Hematopoietic multipotent progenitor cell treated with erythropoietin and hydrocortisone succinate and interleukin-3 and kit ligand, for 8 days (in vitro differentiated cells): Measurements from ENCODE around the gene MORC2.

Source experiments
- DNase-seq: peaks from one replicate; pipeline ENCODE4 v3.0.0-alpha.2; 2015

Gene MORC2

DNA sequence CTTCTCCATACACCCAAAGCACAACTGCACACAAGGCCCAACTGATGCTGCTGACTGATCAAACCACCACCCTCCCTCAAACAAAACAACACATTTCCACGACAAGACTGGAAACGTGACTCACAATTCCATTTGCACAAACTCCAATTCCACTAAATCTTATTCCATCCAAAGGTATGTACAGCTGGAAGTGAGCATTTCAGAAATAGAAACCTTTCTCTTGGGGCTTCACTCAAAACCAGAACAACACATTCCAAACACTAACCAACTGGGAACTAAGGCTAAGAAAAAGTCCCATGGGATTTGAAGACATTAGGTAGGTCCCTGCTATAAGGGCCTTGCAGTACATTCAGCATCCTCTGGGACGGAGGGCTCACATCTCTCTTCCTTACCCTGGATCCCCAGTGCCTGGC, 19.6 kb downstream of the MORC2 start:
- DNase-seq = no peak

DNA sequence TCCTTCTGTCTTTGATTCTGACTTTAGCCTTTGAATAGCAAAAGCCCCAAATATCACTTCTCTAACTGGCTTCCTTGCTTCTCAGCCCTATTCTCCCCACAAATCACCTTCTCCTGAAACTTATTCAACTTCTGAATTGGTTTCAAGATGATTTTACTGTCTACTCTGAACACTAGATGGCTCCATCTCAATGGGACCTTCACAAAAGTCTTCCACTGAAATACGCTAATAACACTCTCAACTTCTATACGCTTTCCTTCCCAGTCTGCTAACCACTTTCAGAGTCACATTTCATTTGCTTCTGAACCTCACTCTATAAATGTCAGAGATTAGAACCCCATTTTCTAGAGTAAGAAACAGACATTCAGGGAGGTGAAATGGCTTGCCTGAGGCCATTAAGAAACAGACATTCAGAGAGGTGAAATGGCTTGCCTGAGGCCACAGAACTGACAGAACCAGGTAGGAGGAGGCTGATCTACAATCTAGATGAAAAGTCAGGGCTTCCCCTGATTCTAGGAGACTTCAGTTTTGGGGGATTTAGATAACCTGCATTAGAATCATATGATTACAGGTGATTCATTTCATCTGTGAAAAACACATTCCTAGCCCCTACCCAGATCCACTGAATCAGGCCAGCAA, 20.6 kb downstream of the MORC2 start:
- peak; percentile 52 for DNase-seq

DNA sequence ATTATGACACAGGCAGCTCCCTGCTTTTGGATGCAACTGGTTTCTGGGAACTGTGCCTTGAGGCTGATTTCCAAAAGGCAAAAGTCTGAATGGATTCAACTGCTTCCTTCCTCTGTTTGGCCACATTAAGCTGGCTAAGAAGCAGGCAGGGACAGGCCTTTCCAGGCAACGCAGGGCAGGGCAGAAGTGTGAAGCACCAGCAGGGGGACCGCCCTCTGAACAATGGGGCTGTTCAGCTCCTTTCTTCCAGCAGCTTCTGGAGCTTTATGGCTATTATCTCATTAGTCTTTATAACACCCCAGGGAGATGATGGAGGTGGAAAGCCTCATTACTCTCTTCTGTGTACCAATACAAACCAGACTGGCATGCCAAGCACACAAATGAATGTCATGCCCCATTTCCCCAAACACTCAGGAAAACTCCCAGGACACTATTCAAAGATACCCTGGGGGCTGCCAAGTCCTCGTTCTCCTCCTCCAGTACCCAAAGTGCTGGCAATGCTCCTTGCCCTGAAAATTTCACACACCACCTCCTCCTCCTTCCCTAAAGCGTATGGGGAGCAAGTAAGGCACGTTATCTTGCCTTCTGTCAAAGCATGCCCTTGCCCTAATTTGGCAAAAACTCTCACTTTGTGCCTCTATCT, 21.3 kb downstream of the MORC2 start:
- DNase-seq = no peak

DNA sequence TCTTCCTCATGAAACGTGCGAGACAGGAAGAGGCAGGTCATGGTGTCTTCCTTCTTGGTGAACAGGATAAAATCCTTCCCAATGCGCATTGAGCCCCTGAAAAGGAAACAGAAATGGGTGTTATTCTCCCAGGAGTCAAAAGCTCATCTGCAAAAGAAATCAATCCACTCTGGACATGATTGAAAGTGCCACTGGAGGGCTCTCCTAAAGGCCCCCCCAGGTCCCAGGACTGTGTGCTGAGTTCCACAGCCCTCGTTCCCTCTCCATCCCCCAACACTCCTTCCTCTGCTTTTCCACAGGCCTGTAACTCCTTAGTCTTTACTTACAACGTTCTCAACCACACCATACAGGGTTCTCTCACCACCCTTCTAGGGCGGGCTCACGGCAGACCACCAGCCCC, 22.2 kb downstream of the MORC2 start:
- DNase-seq = no peak

DNA sequence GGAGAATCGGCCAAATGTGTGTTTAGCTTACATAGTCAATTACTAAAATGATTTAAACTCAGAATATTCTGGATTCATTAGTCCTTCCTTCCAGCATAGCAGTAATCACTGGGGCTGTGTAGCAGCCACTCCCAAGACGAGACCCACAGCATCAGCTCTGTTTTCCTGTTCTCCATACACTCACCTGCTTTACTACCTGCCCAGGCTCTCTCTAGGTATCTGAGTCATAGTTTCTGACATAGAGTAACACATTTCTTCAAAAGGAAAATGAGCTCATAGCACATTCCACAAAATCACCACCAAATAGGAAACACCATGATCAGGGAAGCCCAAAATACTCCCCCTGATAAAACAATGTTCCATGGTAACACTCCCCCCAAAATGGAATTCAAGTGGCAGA, 22.9 kb downstream of the MORC2 start:
- DNase-seq = no peak

DNA sequence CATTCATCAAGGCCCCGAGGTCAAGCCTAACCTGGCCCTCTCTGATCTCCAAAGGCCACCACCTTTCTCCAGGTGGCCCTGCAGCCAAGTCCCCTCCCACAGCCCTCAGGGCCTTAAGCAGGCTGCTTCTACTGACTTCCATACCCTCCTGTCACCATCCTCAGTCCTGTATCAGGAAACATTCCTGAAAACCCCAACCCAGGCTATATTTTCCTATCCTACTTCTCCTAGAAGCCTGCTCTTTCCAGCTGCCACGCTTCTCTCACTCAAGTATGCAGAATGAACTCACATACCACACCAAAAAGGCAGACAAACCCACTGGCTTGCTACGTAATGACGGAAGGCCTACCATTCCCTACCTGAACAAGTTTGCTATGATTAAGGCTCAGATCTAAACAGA, 23.6 kb downstream of the MORC2 start:
- DNase-seq = no peak

DNA sequence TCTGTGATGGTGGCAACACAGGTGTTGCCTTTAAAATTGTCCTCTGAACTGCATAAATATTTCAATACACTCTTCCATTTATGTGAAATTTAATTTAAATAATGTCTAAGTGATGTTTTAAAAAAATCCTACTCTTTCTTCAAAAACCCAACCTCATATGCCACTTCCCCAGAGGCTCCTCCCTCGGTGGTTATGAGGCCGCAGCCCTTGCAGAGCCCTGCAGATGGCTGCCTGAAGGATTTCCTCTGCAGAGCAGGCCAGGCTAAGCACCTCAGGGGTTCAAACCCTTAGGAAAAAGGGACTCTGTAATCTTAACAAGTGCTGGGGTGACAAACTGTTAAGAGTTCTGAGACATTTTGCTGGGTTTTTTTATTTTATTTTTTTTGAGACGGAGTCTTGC, 25.2 kb downstream of the MORC2 start:
- DNase-seq = no peak

DNA sequence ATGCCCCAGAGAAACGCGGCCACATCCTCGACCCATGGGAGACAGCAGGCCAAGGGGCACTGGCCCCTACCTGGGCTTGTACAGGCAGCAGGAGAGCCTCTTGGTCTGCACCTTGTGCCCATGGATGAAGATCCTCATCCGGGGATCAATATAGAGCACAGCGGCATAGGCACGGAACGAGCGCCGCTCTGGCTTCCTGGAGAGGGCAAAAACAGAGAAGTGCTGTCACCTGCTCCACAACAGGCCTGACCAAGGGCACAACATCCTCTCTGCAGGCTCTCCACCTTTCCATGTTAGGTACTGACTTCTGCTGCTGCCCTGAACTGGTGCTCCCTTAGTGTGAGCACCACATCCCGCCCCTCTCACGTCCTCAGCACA, 27.2 kb downstream of the MORC2 start:
- DNase-seq = no peak

DNA sequence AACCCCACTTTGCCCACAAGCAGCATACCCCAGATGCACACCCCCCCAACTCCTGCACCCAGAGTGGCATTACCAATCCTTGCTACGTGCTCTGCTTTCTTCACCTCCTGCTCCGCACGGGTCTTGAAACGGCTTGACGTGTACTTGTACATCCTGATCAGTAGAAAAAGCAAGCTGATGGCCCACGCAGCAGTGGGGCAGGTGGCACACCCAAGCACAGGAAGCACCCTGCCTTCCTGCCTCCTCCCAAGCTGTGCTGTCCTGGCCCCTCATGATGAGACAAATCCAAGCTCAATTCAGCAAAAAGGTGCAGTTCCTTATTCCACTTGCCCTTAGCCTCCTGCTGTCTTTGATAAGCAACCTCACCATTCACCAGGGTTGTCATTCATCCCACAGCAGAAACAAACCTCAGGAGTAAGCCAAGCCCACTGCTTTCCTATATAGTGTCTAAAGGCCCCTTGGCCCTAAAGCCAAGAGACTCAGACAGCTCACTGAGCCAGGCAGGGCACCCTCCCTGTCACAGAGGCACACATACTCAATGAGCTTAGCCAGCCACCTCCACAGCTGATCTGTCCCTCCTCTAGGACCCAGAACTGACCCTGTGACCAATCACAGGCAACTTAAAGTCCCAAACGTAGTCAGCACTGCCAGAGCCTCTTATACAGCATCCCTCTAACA, 27.8 kb downstream of the MORC2 start:
- no peak for DNase-seq

DNA sequence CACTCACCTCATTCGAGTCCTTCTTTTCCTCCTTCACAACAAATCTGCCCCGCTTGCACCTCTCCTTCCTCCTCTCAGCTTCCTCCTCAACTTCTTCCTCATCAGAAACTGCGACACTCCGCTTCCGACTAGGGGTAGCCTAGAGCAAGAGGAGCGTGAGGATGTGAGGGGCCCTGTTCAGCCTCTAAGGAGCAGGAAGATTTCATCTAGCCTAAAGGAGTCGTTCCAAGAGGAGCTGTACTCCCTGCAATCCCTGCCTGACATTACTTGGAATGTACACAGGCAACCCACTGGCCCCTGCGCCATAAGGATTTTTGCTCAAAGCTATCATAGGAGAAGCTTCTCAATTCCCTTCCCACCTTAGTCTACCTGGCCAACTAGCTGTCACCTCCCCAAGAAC, 34.5 kb downstream of the MORC2 start:
- DNase-seq = no peak

DNA sequence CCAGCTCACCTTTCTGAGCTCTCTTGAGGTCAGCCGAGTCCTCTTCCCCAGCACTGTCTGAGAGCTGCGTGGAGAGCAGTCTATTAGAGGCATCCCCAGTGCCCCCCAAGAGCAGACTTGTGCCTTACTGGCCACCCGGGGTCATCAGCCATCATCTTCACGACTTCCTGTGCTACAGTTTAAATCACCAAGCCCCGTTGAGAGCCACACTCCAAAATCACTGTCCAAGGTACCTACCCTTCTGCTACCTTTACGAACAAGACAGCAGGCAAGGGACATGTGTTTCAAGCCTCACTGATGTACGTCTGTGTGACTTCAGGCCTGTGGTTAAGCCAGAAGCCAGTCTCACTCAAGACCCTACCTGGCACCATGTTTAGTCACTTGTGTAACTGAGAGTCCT, 35.1 kb downstream of the MORC2 start:
- DNase-seq = no peak

DNA sequence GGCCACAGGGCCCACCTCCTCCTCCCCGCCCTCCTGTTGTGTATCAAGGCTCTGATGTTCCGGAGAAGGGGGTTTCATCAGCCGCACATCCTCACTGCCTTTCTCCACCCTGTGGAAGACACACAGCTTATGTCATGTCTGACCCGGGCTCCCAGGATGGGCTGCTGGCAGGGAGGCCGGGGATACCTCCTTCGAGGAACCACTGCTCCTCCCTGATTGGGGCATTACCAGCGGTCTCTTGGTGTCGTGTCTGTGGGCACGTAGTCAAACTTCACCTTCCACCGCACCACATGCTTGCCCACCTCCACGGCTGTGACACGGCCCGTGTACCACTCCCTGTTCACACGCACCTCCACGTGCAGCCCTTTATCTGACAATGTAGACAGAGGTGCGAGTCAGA, 35.9 kb downstream of the MORC2 start:
- DNase-seq = no peak

DNA sequence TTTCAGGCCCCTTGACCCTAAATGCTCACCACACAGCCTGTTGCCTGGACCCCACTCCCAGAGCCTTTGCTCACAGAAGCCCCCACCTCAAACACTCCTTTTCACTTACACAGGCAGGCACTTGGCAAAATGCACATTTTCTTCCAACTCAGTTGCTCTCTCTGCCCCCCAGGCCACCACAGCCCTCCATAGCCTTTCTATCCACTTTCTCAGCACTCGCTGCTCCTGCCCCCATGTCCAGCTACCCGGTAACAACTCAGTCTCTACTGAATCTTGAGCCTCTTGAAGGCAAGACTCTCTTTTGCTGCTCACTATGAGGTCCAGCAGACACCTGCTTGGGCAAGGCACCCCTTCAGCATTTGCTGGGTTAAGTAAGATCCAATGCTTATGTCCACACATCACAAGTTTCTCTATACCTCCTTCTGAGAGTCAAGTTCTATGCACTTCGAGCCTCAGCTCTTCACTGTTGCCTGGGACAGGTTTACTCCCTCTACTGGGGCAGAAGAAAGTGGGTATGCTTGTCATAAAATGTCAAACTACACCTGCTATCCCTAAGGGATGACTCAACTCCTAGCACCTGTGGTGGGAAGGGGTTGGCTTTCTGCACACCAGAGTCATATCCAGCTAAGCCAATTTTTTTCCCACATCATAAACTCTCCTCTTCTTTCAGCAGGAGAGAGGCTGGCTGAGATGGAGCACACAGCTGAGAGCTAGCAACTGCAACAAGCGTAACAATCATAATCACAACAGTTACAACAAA, 36.9 kb downstream of the MORC2 start:
- no peak for DNase-seq

DNA sequence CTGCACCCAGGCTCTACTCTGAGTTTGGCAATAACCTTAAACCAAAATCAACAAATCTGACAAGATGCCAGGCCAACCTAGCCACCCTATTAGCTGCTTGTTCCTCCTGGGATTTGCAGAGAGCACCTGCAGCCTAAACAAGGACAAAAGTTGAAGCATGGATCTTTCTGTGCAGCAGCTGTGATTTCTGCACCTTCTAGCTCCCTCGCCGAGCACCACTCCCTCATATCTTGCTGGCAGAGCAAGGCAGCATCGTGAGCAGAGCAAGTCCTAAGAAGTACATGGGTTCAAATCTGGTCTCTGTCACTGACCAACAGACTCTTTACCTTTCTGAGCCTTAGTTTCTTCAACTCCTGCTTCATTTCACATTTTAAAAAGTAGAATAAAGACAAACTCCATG, 38.3 kb downstream of the MORC2 start:
- DNase-seq = no peak

DNA sequence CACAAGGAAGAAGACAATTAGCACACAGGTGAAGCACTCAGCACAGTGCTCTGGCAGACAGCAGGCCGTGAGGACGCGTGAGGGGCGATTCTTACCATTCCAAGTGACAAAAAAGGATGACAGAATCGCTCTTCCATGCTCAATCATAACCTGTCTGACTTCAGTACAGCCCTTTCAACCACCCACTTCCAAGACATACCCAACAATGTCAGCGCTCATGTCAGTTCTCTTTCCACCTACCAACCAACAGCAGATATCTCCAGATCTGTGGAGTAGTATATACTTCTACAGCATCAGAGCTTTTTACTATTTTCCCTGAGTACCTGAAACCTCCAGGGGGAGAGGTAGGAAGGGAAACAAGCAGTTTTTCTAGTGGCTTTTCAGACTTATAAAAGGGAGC, 40.2 kb downstream of the MORC2 start:
- DNase-seq = no peak

DNA sequence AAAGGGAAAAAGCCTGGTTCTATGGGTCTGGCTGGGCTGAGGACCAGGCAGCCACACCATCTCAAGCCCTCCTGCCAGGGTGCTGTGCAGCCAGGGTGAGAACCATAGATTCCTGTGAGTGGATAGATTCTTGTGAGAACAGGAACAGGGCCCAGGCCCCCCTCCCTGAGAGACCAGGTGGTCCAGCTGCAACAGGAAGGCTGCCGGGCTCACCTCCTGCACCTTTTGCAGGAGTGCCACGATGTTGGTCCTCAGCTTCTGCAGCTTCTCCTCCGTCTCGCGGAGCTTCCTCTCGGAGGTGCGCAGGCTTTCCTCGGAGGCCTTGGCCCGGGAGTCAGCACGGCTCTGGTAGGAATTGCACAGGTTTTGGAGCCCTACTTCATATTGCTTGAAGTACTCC, 40.8 kb downstream of the MORC2 start:
- DNase-seq = no peak

DNA sequence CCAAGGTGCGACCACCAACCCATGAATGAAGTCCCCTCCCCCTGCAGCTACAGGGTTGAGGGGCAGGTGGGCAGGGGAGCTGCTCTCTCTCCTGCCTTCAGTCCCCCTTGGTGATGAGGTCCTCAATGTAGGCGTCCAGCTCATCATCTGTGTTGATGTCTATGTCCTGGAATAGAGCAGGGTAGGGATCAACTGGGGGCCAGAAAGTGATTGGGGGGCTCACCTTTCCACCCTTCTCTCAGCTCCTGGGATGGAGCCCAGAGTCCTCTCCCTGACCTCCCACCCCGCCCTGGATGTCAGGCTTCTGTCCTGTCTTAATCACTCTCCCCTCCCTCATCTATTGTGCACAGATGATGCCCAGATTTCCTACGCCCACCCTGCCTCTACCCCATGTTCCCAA, 41.9 kb downstream of the MORC2 start:
- no peak for DNase-seq

DNA sequence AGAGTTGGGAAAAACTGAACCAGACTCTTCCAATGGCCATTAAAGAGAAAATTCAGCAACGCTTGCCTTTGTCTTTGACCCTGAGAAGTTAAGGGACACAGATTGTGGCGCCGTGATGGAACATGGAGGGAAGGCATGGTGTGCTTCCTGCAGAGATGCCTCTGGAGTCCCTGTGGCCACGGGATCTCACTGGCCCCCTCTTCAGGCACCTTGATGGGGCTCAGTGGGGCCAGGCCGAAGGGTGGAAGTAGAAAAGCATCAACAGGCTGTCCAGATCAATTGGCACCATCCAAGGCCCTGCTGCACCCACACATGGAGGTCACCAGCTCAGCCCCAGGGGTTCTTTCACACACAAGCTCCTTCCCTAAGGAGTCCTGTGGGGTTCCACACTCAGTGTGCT, 42.9 kb downstream of the MORC2 start:
- no peak for DNase-seq

DNA sequence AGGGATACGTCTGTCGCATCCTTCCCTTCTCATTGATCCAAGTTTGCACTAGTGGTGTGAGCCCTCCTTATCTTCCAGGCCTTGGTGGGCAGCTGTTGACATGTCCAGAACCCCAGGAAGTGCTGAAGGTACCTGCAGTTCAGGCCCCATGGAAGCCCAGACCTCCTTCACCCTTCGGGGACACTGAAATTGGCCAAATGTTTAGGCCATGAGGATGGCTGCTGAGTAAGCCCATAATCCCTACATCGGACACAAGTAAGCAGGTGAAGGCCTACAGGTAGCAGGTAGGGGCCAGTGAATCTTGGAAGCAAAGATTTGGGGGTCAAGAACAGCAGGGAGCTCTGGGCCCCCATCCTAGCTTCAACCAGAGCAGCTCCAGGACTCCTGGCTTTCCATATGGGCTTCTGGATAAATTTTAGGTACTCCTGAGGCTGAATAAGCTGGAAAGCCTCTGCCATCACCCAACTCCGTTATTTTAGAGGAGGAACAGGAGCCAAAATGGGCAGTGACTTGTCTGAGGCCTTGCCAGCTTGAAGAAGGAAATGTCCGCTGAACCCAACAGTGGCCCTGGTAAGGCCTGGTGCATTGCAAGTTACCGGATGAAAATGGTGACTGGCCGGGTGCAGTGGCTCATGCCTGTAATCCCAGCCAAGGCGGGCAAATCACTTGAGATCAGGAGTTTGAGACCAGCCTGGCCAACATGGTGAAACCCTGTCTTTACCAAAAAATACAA, 45.2 kb downstream of the MORC2 start:
- no peak for DNase-seq

DNA sequence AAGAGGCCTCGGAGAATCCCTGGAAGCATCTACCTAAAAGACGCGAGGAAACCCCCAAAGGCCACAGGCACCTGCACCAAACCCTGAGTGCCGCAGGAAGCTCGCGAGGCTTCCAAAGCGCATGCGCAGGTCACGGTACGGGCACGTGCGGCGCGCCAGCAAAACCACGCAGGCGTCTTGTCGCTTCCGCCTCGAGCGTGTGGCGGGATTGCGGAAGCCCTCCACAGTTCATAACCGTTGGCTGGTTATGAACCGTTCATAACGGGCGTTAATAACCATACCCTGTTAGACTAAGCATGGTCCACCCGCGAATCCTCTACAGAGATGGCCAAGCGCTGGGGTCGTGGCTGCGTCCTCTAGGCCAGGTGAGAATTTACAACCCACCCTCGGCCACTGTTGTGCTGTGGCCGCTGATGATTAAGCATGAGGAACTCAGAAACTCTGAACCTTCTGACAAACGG, 46.4 kb downstream of the MORC2 start:
- DNase-seq = peak; percentile 82

DNA sequence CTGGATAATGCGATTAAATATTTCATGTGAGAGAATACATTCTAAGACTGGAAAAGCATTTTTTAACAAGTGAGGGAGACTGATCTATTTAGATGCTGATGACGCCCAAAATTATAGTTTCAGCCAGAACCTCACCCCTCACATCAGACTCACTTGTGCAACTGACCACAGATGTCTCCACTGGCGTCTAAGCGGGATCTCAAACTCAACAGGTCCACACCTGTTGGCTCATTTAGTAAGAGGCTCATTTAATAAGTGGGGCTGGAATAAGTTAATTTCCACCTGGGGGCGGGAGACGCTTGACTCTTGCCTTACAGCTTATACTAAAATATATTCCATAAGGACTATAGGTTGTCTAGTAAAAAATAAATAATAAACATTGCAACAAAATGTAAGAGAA, 47.5 kb downstream of the MORC2 start:
- peak; percentile 30 for DNase-seq

DNA sequence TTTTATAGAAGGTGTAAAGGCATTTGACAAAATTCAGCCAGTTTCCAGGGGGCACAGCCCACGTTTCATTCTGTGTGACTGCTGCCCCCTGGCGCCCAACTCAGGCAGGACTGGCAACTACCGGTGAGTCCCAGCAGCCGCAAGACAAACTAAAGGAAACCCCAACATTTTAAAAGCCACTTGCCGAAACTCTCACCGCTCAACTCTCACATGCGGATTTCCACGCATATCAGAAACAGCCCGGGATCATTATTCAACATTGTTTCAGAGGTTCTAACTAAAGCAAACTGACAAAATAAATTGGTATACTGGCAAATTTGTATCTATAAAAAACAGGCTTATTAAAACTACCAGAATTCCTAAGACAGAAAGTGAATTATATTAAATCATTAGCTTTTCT, 48.2 kb downstream of the MORC2 start:
- DNase-seq = peak; percentile 85

DNA sequence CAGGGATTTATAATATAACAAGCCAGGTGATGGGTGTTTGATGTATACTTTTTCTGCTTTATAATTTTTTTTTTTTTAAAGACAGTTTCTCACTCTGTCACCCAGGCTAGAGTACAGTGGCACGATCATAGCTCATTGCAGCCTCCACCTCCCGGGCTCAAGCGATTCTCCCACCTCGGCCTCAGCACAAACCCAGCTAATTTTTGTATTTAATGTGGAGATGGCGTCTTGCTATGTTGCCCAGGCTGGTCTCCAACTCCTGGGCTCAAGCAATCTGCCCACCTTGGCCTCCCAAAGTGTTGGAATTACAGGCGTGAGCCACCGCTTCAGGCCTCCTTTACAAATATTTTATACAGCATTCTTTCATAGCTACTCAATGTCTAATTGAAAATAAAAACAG, 48.6 kb downstream of the MORC2 start:
- DNase-seq = no peak
